IPS-11a (cell line): ENCODE results near the gene MED27.

Source experiments
- H3K4me3 ChIP-seq: one replicate; pipeline ENCODE4 v1.5.1; 2013; ENCODE audit warnings: low read depth, low read length, control low read depth

Gene MED27

GRCh38 chr9:131976157-131977108, 103.2 kb downstream of the MED27 start:
- no peak overlapping the region for H3K4me3 ChIP-seq

GRCh38 chr9:131972889-131973288, 106.8 kb downstream of the MED27 start:
- no peak overlapping the region for H3K4me3 ChIP-seq

- H3K4me3 ChIP-seq, result no peak overlapping the region
These were observed 108.1 kb downstream of the MED27 start for GRCh38 chr9:131971482-131972074.

DNA sequence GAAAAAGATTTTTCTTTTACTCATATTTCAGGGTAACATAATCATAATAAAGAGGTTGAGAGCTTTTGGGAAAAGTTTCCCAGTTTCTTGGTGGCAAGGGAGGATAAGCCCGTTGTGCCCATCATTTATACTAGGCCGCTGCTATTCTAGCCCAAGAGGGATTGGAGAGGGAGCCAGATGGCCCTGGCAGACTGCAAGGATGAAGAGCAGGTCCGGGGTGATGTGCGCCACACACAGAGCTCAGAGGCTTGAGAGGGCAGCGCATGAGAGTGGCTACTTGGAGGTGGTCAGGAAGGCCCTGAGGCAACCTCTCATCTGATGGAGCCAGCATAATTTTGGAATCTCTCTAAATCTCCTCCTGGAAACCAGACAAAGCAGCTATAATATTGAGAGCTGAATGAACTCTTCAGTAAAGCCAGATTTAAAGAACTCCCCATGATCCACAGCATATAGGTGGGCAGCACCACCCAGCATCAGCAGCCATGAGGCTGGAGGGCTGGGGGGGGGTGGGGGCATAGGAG, 110.1 kb downstream of the MED27 start:
- no peak overlapping the region for H3K4me3 ChIP-seq

DNA sequence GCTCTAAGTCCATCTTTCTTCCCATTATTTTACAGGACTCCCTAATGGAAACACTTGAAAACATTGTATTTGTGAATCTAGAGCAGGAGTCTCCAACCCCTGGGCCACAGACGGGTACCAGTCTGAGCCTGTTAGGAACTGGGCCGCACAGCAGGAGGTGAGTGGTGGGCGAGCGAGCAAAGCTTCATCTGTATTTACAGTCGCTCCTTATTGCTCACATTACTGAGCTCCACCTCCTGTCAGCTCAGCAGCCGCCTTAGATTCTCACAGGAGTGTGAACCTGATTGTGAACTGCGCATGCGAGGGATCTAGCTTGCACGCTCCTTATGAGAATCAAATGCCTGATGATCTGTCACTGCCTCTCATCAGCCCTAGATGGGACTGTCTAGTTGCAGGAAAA, 111.0 kb downstream of the MED27 start:
- H3K4me3 ChIP-seq, result no peak overlapping the region

DNA sequence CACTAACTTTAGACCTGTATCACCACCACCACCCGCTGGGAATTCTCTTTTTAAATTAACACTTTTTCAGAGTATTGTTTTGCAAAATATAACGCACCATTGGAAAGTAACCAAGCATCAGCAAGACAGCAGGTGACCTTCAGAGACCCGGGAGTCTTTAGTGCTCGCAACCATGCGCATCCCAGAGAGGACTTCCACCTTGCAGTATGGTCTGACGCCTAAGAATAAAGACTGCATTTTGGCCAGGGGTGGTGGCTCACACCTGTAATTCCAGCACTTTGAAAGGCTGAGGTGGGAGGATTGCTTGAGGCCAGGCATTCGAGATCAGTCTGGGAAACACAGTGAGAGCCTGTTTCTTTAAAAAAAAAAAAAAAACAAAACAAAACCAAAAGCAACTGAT, 113.8 kb downstream of the MED27 start:
- H3K4me3 ChIP-seq, result no peak overlapping the region

GRCh38 chr9:131965103-131965502, 114.6 kb downstream of the MED27 start:
- H3K4me3 ChIP-seq, result no peak overlapping the region

DNA sequence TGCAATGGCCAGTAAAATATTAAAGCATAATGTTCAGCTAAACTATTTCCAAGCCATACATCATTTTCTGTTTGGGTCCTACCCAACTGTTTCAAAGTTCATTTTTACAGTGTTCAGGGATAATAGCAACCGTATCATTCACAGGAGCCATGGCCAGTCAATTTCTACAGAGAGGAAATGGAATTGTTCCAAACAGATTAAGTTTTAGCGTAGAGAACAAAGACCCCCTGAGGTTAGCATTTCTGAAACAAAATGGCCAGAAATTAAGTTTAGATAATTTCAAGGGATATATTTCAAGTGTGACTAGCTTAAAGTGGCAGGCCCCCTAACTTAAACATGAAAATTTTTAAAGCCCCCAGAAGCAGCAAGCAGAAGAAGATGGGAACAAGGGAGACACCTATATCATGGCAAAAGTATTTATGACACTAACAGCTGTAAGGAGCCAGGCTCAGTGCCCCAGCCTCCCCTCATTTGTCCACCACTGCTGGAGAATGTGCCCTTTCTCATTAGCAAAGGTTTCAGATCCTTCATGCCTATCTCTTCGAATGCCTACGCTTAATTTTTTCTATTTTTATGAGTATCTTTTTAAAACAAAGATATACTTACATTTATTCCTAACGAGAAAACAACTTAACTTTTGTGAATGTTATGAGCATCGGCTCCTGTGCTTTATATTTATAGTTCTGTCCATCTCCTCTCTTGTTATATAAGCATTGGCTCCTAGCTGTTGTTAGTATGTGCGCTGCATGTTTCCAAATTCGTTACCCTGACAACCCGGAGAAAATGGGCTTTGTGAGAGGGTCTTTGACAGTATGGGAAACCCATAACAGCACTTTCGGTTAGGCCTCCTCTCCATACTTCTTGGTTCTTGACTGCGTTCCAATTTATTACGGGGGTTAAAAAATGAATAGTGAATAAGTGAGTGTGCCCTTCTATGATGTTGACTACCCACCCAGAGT, 116.3 kb downstream of the MED27 start:
- H3K4me3 ChIP-seq, result no peak overlapping the region

DNA sequence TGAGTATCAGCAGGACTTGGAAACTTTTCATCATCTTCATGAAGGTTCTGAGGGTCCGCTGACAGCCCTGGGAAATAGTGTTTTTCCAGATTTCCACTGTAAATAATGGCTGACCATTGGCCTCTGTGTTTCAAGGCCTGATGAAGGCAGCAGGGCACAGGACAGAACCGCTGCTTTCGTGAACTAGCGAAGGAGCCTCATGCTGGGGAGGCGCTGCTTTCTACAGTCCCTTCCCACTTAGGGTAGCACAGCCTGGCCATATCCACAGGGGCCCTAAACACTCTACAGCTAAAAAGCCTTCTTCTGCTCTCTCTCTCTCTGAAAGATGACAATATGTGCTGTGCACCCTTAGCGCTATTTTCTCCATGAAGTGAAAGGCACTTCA, 118.2 kb downstream of the MED27 start:
- no peak overlapping the region for H3K4me3 ChIP-seq

- no peak overlapping the region for H3K4me3 ChIP-seq
These were observed 118.7 kb downstream of the MED27 start for GRCh38 chr9:131960851-131961495.

GRCh38 chr9:131960311-131960710, 119.4 kb downstream of the MED27 start:
- H3K4me3 ChIP-seq, result no peak overlapping the region

GRCh38 chr9:131959887-131960286, 119.8 kb downstream of the MED27 start:
- no peak overlapping the region for H3K4me3 ChIP-seq

- no peak overlapping the region for H3K4me3 ChIP-seq
These were observed 120.6 kb downstream of the MED27 start for GRCh38 chr9:131959056-131959455.

- no peak overlapping the region for H3K4me3 ChIP-seq
These were observed 125.4 kb downstream of the MED27 start for GRCh38 chr9:131954299-131954698.

GRCh38 chr9:131951905-131952304, 127.8 kb downstream of the MED27 start:
- no peak overlapping the region for H3K4me3 ChIP-seq

GRCh38 chr9:131951155-131951554, 128.5 kb downstream of the MED27 start:
- no peak overlapping the region for H3K4me3 ChIP-seq

DNA sequence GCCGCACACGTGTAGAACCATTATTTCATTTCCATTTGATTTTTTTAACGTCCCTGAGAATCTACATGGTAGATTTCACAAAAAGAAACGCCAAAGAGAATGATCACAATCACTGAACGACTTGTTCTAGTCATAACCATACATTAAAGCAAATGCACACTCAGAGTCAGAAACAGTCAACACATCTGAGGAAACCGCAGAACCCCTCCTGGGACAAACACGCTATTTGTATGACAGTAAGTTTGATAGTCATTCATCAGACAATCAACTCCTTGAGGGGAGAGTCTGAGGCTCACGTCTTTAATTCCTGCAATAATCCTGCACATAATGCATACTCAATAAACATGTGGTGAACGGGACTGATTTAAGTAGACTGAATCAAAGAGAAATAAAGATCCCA, 129.2 kb downstream of the MED27 start:
- no peak overlapping the region for H3K4me3 ChIP-seq

GRCh38 chr9:131946180-131946579, 133.5 kb downstream of the MED27 start:
- no peak overlapping the region for H3K4me3 ChIP-seq

DNA sequence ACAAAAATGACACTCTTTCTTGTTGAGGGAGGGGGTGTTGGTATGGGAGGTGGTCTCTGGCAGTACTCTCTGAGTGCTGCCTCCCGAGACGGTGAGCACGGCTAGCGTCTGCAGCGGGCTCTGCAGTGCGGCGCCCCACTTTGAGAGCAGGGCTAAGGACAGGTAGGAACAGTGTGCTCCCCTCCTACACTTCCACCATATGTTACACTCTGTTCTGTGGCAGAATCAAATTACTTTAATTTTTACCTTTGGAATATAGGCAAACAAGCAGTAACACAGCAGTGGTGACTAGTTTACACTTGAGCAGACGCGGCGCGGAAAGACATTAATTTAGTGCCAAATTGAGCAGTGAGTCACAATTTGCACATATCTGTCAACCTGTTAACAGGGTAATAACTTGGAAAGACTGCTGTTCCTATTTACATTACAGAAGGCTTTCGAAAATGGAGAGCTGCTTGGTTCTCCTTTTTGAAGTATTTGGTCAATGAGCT, 136.3 kb downstream of the MED27 start:
- H3K4me3 ChIP-seq, result no peak overlapping the region

DNA sequence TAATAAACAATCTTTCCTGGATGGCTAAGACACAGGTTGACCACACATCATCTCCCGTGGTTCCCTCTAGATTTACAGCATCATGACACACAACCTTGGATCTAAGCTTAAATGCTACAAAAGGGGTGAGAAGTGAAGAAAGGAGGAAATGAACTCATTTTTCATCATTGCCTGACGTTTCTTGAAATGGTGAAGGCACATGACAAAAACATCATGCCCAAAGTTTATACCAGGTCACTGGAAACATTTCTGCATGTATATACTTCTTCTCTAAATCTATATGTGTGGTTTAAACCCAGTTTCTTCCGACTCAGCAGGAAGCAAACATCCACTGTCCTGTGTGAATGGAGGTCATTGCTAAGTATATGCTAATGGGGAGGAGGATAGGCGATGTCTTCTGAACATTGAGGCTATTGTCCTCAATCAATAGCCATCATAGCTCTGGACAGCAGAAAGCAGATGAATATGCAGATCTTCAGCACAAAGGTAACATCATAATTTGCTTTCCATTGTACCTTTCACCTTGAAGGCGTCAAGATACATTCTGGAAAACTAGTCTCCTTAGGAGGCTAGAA, 137.4 kb downstream of the MED27 start:
- H3K4me3 ChIP-seq, result no peak overlapping the region
